ENCODE results near the gene ANKRD44.

GRCh38 chr2:196944570-196944969 lies 366.0 kb downstream of the ANKRD44 start:
- TF ChIP-seq CTCF (IDR thresholded peaks at IDR 0.05) (no peak), ELF4 (CRISPR knock-in tag; IDR thresholded peaks at IDR 0.05; ENCODE audit: low read depth) (no peak), NR3C1 (CRISPR knock-in tag; conservative IDR thresholded peaks at IDR 0.05; ENCODE audit: low read depth) (no peak), USF2 (CRISPR knock-in tag; IDR thresholded peaks at IDR 0.05) (no peak), STAT6 (CRISPR knock-in tag; conservative IDR thresholded peaks at IDR 0.05; ENCODE audit: low read depth) (no peak), FOXK1 (CRISPR knock-in tag; IDR thresholded peaks at IDR 0.05) (no peak), AFF4 (CRISPR knock-in tag; IDR thresholded peaks at IDR 0.05; ENCODE audit: borderline replicate concordance) (no peak), E2F5 (CRISPR knock-in tag; IDR thresholded peaks at IDR 0.05) (no peak), ZNF121 (CRISPR knock-in tag; IDR thresholded peaks at IDR 0.05) (no peak), E2F4 (CRISPR knock-in tag; IDR thresholded peaks at IDR 0.05; ENCODE audit: borderline replicate concordance, low read depth) (no peak)
